Spinal cord (tissue), 10 donors: ENCODE results near the gene HCN3. TPM values are rescaled to one million over a fixed set of nuclear protein-coding genes. Genes with fewer than 3 reads are reported as not detected.

Experiments
- DNase-seq, 6 donors: peaks; one replicate each; pipeline versions ENCODE4 v3.0.0 to v3.0.0-alpha.2; 2013 to 2015; ENCODE audit warnings: low spot score in 6 of 6, low read depth in 4 of 6
- H3K27ac ChIP-seq: one replicate; pipeline ENCODE4 v1.5.1; 2013; ENCODE audit warnings: low read depth, low read length, control low read depth
- H3K27me3 ChIP-seq: one replicate; pipeline ENCODE4 v1.6.1; 2013; ENCODE audit warnings: low read length; ENCODE audit not compliant: control insufficient read depth, insufficient read depth
- H3K36me3 ChIP-seq: one replicate; pipeline ENCODE4 v1.6.1; 2013; ENCODE audit warnings: low read length; ENCODE audit not compliant: control insufficient read depth, insufficient read depth
- H3K4me1 ChIP-seq: one replicate; pipeline ENCODE4 v1.6.1; 2013; ENCODE audit warnings: low read length; ENCODE audit not compliant: control insufficient read depth, insufficient read depth
- H3K4me3 ChIP-seq: one replicate; pipeline ENCODE4 v1.5.1; 2013; ENCODE audit warnings: low read depth, low read length, control low read depth
- H3K9me3 ChIP-seq: one replicate; pipeline ENCODE4 v1.6.1; 2013; ENCODE audit warnings: low read length; ENCODE audit not compliant: control insufficient read depth, insufficient read depth
- WGBS: methylation state at CpG from one replicate; pipeline ENCODE4 v1.1.5; 2013; ENCODE audit warnings: missing lambda C conversion rate; ENCODE audit not compliant: insufficient coverage; 5-methylcytosine and 5-hydroxymethylcytosine counted together
- polyA plus RNA-seq, 2 donors: library from polyadenylated mRNA; unstranded; fragments of 120-200 nt; gene quantifications; one replicate each; pipeline ENCODE4 v1.2.1, GENCODE V29; 2013; ENCODE audit not compliant: insufficient read length in 2 of 2
- total RNA-seq, 2 donors: library from RNA; depleted of rRNA in 1 of 2; stranded (reverse); fragments of 120-200 nt in 1 of 2; fragments of >200 nt in 1 of 2; gene quantifications; one replicate each; pipeline versions ENCODE4 v1.2.3 to v1.2.4, GENCODE V29; 2013 to 2014
- donor health status: healthy.

Gene HCN3
- total and polyA plus RNA-seq, 4 donors: 6.1 to 36.0 (median 18.8) TPM

DNA sequence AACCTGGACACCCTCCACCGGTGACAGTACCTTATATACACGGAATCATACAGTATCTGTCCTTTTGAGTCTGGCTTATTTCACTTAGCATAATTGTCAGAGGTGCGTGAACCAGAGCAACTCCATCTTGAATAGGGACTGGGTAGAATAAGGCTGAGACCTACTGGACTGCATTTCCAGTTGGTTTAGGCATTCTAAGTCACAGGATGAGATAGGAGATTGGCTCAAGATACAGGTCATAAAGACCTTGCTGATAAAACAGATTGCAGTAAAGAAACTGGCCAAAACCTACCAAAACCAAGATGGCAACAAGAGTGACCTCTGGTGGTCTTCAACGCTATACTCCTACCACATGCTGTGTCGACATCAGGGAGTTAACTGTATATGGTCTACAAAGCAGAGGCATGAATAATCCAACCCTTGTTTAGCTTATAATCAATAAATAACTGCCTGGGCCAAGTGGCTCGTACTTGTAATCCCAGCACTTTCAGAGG lies 30.0 kb downstream of the HCN3 start:
- H3K4me3 ChIP-seq: no peak overlapping the region
- peak overlapping the region; percentile 26 for H3K27ac ChIP-seq
- peaks cover 32% of the 10 kb centered on the region for H3K4me1 ChIP-seq
- peak in 2 of 6 donors; percentile 59 to 74 for DNase-seq
- WGBS: 81% methylated on average over 4 of the region's 6 CpGs
- H3K9me3 ChIP-seq: no peaks in the 10 kb centered on the region
- H3K36me3 ChIP-seq: peaks cover 14% of the 10 kb centered on the region
- H3K27me3 ChIP-seq: no peaks in the 10 kb centered on the region

DNA sequence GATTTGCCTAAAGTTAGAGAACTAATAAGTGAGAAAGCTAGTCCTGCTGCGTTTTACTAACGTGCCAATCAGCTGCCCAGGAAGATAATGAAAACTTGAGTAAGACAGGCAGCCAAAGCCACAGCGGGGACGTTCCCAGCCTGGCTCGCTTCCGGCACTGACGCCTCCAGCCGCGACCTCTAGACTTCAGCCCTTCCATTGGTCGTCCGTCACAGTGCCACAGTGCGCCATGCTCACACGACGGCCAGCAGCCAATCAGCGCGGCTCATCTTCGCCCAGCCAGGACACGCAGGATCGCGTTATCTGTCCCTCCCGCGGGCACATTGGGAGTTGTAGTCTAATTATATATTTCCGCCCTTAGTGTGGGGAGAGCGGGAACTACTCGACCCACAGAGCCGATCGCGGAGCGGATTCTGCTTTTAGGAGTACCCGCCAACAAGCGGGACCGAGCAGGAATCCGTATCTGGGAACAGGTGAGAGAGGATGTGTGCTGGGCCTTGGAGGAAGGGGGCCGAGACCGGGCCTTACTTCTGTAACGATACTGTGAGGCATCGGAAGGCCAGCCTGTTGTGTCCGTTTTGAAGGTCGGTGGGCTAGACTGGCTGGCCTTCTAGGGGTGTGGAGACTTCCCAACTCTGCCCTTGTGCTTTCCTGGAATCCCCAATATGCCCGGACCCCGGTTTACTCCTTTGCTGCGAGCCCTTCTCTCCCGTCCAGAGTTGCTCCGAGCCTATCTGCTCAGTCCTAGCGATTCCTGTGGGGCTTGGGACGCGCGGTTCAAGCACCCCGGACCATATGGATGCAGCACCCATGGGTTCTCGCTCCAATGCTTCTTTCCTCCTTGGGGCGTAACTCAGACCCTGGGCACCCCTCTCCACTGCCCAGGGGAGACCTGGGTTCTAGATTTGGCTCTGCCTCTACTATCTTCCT lies 31.5 kb downstream of the HCN3 start, which contains the start of gene FDPS:
TSS of gene FDPS (plus strand) at position 374 of the 930 bp plus-strand sequence. CDS start 924 bp downstream, outside the sequence.
- Histone ChIP-seq H3K27ac (peak within 1 kb of the TSS; percentile 96), H3K27me3 (no peaks in the 10 kb centered on the region), H3K9me3 (no peaks in the 10 kb centered on the region), H3K36me3 (peaks cover 26% of the 10 kb centered on the region), H3K4me3 (peak within 1 kb of the TSS; percentile 98), H3K4me1 (peaks cover 36% of the 10 kb centered on the region)
- 0% methylated on average over 51 of the region's 51 CpGs for WGBS
- peak; percentile 91 to 100 (median 98) for DNase-seq

DNA sequence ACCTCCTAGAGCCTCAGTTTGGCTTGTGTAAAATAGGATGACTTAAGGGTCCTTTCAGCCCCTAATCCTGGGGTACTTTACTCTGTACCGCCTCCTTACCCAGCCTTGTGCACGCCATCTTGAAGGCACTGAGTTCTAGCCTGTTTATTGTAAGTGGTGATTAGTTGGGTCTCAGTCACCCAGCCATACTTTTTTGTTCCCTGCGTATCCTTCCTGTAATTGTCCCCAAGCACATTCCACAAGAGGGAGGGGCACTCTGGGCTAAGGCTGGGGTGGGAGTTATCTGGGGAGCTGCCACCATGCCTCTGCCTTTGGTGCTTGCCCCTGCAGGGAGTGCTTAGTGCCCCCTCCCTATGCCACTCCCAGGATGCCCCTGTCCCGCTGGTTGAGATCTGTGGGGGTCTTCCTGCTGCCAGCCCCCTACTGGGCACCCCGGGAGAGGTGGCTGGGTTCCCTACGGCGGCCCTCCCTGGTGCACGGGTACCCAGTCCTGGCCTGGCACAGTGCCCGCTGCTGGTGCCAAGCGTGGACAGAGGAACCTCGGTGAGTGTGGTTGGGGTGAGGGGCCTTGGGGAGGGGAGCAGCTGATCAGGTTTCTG lies 32.3 kb downstream of the HCN3 start:
- Histone ChIP-seq H3K4me1 (peaks cover 36% of the 10 kb centered on the region), H3K27me3 (no peaks in the 10 kb centered on the region), H3K9me3 (no peaks in the 10 kb centered on the region), H3K4me3 (peak overlapping the region; percentile 98), H3K27ac (peak overlapping the region; percentile 96), H3K36me3 (peaks cover 32% of the 10 kb centered on the region)
- DNase-seq: peak in 2 of 6 donors; percentile 39 to 57
- 0% methylated on average over 5 of the region's 11 CpGs for WGBS

DNA sequence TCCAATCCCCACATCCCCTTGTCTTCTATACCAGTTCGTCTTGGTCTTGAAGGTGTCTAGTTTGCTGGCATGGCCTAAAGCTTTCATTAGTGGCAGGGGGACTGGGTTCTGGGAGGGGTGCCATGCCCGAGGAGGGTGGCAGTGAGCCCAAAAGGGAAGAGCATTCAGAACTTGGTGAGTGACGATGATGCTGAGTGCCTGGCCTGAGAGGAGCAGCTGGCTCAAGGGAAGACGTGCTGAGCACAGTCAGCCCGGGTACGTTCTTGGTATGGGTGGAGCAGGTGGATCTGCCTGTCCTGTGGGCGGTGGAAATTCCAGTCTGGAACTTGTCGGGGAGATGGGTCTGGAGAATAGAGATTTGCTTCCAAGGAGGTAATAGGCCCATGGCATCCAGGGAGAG lies 36.0 kb downstream of the HCN3 start:
- peaks cover 29% of the 10 kb centered on the region for H3K4me1 ChIP-seq
- H3K4me3 ChIP-seq: no peak overlapping the region
- 60% methylated on average over 7 of the region's 8 CpGs for WGBS
- no peaks in the 10 kb centered on the region for H3K27me3 ChIP-seq
- H3K9me3 ChIP-seq: no peaks in the 10 kb centered on the region
- DNase-seq: peak in 1 of 6 donors; percentile 62
- H3K27ac ChIP-seq: no peak overlapping the region
- peaks cover 51% of the 10 kb centered on the region for H3K36me3 ChIP-seq

DNA sequence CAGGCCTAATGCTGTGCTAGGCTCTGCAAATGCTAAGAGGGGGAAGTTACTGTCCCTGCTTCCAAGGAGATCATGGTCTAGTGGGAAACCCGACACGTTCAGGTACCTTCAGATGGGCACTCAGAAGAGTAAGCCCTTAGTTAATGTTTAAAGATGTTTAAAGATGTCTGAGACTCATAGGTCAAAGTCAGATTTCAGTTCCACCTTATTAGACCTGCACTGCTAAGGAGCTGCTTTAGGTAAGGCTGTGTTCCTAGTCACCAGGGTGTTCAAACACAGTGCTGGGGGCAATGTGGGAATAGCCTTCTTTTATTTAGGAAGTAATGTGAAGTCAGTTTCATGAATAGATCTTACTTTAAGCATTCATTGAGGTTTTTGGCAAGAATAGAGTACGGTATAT lies 39.7 kb downstream of the HCN3 start:
- no peaks in the 10 kb centered on the region for H3K27me3 ChIP-seq
- no peak for DNase-seq
- H3K27ac ChIP-seq: no peak overlapping the region
- WGBS: 93% methylated on average over 2 of the region's 3 CpGs
- peaks cover 29% of the 10 kb centered on the region for H3K4me1 ChIP-seq
- H3K4me3 ChIP-seq: no peak overlapping the region
- no peaks in the 10 kb centered on the region for H3K9me3 ChIP-seq
- peaks cover 56% of the 10 kb centered on the region for H3K36me3 ChIP-seq

DNA sequence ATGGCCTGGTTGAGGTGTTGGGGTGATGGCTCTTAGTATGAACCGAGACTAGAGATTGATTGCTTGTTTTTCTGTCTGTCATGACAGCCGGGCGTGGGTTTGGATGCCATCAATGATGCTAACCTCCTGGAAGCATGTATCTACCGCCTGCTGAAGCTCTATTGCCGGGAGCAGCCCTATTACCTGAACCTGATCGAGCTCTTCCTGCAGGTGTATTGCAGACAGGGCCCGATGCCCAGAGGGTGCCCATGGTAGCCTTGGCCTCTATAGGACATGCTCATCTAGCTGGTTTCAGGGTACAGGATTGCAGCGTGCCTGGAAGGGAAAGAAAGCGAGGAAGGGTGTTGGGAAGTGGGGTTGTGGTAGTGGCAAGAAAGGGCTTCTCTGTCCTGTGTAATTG lies 40.8 kb downstream of the HCN3 start:
- no peak for DNase-seq
- Histone ChIP-seq H3K36me3 (peaks cover 50% of the 10 kb centered on the region), H3K4me1 (peaks cover 37% of the 10 kb centered on the region), H3K27ac (no peak overlapping the region), H3K27me3 (no peaks in the 10 kb centered on the region), H3K9me3 (no peaks in the 10 kb centered on the region), H3K4me3 (no peak overlapping the region)
- WGBS: 92% methylated on average over 9 of the region's 9 CpGs

DNA sequence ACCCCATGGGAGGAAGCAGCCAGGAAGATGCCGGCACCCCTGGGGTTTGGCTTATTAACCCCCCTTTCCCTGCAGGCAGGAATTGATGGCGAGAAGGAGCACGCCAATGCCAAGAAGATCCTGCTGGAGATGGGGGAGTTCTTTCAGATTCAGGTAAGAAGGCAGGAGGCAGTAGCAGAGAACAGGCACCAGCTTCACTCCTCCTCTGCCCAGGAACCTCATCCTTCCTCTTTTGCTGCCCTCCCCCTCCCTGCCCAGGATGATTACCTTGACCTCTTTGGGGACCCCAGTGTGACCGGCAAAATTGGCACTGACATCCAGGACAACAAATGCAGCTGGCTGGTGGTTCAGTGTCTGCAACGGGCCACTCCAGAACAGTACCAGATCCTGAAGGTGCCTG lies 42.3 kb downstream of the HCN3 start:
- H3K4me3 ChIP-seq: no peak overlapping the region
- 74% methylated on average over 3 of the region's 5 CpGs for WGBS
- H3K27me3 ChIP-seq: no peaks in the 10 kb centered on the region
- H3K4me1 ChIP-seq: peaks cover 41% of the 10 kb centered on the region
- no peak for DNase-seq
- peaks cover 39% of the 10 kb centered on the region for H3K36me3 ChIP-seq
- no peaks in the 10 kb centered on the region for H3K9me3 ChIP-seq
- H3K27ac ChIP-seq: peak overlapping the region; percentile 15

DNA sequence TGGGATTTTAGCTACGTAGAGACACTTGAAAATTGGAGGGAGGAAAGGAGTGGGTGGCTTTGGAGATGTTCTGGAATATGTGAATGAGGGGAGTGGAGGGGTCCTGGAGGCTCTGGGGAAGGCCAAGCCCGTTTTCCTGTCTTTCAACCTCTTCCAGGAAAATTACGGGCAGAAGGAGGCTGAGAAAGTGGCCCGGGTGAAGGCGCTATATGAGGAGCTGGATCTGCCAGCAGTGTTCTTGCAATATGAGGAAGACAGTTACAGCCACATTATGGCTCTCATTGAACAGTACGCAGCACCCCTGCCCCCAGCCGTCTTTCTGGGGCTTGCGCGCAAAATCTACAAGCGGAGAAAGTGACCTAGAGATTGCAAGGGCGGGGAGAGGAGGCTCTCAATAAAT lies 43.0 kb downstream of the HCN3 start:
- Histone ChIP-seq H3K36me3 (peaks cover 40% of the 10 kb centered on the region), H3K9me3 (no peaks in the 10 kb centered on the region), H3K4me1 (peaks cover 48% of the 10 kb centered on the region), H3K27ac (peak overlapping the region; percentile 91), H3K4me3 (peak overlapping the region; percentile 81), H3K27me3 (no peaks in the 10 kb centered on the region)
- WGBS: 29% methylated on average over 7 of the region's 11 CpGs
- no peak for DNase-seq

DNA sequence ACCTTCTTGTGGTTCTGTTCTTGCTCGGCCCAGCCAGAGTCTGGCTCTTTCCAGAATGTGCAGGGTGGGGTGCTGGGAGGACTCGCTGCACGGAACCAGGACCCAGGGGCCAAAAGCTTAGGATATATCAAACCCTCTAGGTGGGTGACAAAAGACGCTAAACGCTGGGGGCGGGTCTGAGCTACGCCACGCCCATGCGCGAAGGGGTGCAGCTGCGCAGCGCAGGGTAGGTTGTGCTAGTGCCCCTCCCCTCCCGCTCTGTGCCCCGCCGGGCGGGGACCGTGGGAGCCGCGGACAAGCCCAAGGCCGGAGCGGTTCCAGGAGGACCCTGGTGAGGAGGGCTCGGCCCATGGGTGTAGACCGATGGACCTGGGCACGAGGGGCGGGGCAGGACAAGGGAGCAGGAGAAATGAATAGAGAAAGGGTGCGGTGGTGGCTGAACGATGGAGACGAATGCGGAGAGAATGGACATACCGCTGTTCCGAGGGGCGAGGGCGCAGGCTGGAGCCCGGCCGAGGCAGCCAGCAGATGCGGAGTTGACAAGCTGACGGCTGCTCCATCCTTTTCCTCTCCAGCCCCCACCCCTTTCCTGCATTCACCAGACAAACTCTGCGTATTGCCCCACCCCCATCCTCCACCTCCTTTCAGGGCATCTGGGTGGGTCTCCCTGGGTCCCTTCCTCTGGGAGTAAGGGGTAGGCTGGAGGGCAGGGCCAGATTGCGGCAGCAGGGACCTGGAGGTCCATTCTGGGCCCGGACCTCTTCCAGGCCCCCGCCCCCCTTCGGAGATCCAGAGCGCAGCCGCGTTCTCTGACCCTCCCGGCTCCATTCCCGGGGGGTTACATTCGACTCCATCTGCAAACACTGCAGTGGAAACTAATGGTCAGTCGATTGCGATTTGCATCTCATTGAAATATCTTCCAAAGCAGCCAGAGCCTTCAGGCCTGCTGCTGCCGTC lies 43.7 kb downstream of the HCN3 start, which contains the start of gene RUSC1:
TSS of gene RUSC1 (plus strand) at position 234 of the 957 bp plus-strand sequence. CDS start 880 bp downstream, outside the sequence.
- Histone ChIP-seq H3K27me3 (no peaks in the 10 kb centered on the region), H3K4me1 (peaks cover 54% of the 10 kb centered on the region), H3K9me3 (no peaks in the 10 kb centered on the region), H3K4me3 (peak within 1 kb of the TSS; percentile 81), H3K36me3 (peaks cover 46% of the 10 kb centered on the region), H3K27ac (peak within 1 kb of the TSS; percentile 91)
- peak in 5 of 6 donors; percentile 70 to 97 (median 82) for DNase-seq
- 6% methylated on average over 45 of the region's 51 CpGs for WGBS
